ENCODE data around the gene LRCH4. TPM values are rescaled to one million over a fixed set of nuclear protein-coding genes. Genes with fewer than 3 reads are reported as not detected.
A peak's percentile ranks its signal among the peaks of the same experiment; 100 is the strongest.

Gene LRCH4
- total RNA-seq, 4 donors from 2014 or later = 36.2 to 53.2 (median 44.0) TPM

DNA sequence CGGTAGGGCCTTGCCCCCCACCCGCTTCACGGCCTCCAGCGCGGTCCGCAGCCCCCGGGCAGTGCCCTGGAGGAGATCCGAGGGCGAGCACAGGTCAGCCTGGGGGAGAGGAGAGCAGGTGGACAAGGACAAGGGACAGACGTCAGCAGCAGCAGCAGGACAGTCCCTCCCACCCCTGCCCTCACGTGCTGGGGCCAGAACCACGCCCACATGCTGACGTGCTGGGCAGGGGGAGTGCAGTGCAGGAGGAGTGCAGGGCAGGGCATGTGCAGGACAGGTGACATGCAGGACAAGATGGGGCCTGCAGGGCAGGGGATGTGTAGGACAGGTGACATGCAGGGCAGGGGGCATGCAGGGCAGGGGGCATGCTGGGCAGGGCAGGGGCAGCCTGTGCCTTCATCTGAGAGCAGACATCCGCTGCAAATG is 10.7 kb downstream of the LRCH4 start:
- Histone ChIP-seq H3K4me1 (peaks cover 3 to 11% (median 10%) of the 10 kb centered on the region in 4 donors), H3K27me3 (peaks cover 0 to 58% (median under 1%) of the 10 kb centered on the region in 4 donors), H3K9me3 (no peaks in the 10 kb centered on the region), H3K4me3 (no peak overlapping the region), H3K36me3 (peaks cover 51 to 76% (median 68%) of the 10 kb centered on the region in 4 donors), H3K27ac (replicated peaks in 1 of 4) (no peak overlapping the region)
- DNase-seq (ENCODE audit: extremely low spot score) = no peak
- intact Hi-C loops (cut with DNase I) = no loop called here
- TF ChIP-seq POLR2A (IDR thresholded peaks at IDR 0.05; ENCODE audit: low read depth) (no peak), POLR2AphosphoS5 (IDR thresholded peaks at IDR 0.05) (no peak), EP300 (IDR thresholded peaks at IDR 0.05) (no peak)
- TF ChIP-seq, protein P1, sequence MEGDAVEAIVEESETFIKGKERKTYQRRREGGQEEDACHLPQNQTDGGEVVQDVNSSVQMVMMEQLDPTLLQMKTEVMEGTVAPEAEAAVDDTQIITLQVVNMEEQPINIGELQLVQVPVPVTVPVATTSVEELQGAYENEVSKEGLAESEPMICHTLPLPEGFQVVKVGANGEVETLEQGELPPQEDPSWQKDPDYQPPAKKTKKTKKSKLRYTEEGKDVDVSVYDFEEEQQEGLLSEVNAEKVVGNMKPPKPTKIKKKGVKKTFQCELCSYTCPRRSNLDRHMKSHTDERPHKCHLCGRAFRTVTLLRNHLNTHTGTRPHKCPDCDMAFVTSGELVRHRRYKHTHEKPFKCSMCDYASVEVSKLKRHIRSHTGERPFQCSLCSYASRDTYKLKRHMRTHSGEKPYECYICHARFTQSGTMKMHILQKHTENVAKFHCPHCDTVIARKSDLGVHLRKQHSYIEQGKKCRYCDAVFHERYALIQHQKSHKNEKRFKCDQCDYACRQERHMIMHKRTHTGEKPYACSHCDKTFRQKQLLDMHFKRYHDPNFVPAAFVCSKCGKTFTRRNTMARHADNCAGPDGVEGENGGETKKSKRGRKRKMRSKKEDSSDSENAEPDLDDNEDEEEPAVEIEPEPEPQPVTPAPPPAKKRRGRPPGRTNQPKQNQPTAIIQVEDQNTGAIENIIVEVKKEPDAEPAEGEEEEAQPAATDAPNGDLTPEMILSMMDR (IDR thresholded peaks at IDR 0.05) = no peak
- WGBS = 88% methylated on average over 14 of the region's 14 CpGs

DNA sequence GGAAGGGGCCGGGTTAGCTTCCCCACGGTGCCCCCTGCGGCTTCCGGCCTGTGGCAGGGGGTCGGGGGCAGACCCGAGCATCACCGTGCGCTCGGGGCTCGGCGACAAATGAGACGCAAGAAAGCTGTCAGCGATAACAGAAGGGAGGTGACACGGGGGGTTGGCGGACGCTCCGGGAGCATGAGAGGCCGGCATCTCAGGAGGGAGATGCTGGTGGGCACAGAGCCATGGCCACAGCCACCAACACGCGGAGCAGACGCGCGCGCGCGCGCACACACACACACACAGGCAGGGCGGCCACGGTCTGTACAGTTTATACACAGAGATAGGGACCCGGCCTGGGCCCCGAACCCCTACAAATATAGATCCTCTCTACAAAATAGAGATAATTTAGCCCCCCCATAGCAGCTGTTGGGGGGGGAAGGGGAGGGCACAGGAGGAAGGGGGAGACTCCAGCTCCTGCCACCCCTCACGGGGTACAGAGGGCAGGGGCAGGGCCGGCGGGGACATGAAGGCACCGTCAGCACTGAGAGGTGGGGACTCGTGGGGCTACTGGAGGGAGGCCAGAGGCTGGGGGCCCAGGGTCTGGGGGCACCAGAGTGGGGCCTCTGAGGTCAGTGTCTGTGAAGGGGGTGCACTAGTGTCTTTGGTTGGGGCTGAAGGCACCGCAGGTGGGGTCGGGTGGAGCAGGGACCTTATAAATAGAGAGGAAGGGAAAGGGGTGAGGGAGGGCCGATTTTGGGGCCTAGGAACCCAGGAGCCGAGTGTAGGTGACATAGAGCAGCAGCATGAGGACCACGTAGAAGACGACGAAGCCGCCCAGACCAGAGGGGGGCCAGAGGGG is 11.3 kb downstream of the LRCH4 start:
- Histone ChIP-seq H3K4me1 (peaks cover 10 to 17% (median 16%) of the 10 kb centered on the region in 4 donors), H3K36me3 (peaks cover 46 to 70% (median 62%) of the 10 kb centered on the region in 4 donors), H3K4me3 (no peak overlapping the region), H3K9me3 (no peaks in the 10 kb centered on the region), H3K27me3 (peaks cover 0 to 62% (median 1%) of the 10 kb centered on the region in 4 donors), H3K27ac (replicated peaks in 1 of 4) (no peak overlapping the region)
- 86% methylated on average over 44 of the region's 44 CpGs for WGBS
- no peak for TF ChIP-seq POLR2A (IDR thresholded peaks at IDR 0.05; ENCODE audit: low read depth)
- no peak for TF ChIP-seq POLR2AphosphoS5 (IDR thresholded peaks at IDR 0.05)
- no peak for TF ChIP-seq EP300 (IDR thresholded peaks at IDR 0.05)
- TF ChIP-seq, protein P1 (IDR thresholded peaks at IDR 0.05) = no peak
- intact Hi-C loops (cut with DNase I) = no loop called here
- no peak for DNase-seq (ENCODE audit: extremely low spot score)

DNA sequence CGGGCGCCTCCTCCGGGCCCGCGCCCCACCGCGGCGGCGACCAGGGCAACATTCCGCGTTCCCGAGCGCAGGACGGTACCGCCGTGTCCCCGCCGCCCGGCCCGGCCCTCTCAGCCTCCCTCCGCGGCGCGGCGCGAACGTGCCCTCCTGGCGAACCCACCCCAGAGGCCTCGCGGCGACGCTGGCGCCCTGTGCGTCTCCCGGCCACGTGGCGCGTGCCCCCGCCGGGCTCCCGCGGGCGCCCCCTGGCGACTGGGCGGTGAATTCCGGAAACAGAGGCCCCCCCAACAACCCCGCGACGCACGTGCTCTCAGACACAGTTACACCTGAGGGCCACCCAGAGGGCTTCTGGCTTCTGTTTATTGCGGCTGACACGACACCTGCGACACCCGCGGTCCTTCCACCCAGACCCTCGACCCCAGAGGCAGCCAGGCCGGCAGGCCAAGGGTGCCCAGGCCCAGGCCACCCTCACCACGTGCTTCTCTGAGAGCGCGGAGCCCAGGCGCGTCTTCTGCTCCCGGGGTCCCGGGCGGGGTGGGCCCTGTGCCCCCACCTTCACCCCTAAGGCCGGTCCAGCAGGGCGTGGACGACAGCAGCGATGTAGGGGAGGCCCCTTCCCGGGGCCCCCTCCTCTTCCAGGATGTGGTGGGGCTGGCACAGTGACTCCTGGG is 12.1 kb downstream of the LRCH4 start, which contains the start of gene SAP25:
Gene SAP25 (minus strand): TSS at position 210 of the 671 bp plus-strand sequence. CDS start 158 bp downstream, at position 52.
- Histone ChIP-seq H3K4me3 (no peak within 1 kb of the TSS), H3K27me3 (peaks cover 0 to 62% (median 1%) of the 10 kb centered on the region in 4 donors), H3K27ac (replicated peaks in 1 of 4) (no peak within 1 kb of the TSS), H3K4me1 (peaks cover 13 to 24% (median 21%) of the 10 kb centered on the region in 4 donors), H3K9me3 (no peaks in the 10 kb centered on the region), H3K36me3 (peaks cover 42 to 62% (median 54%) of the 10 kb centered on the region in 4 donors)
- no peak for DNase-seq (ENCODE audit: extremely low spot score)
- intact Hi-C loops (cut with DNase I) = no loop called here
- no peak for TF ChIP-seq POLR2AphosphoS5 (IDR thresholded peaks at IDR 0.05)
- TF ChIP-seq, protein P1 (IDR thresholded peaks at IDR 0.05) = peak in 1 of 3 experiments; percentile 19
- WGBS = 97% methylated on average over 7 of the region's 70 CpGs

DNA sequence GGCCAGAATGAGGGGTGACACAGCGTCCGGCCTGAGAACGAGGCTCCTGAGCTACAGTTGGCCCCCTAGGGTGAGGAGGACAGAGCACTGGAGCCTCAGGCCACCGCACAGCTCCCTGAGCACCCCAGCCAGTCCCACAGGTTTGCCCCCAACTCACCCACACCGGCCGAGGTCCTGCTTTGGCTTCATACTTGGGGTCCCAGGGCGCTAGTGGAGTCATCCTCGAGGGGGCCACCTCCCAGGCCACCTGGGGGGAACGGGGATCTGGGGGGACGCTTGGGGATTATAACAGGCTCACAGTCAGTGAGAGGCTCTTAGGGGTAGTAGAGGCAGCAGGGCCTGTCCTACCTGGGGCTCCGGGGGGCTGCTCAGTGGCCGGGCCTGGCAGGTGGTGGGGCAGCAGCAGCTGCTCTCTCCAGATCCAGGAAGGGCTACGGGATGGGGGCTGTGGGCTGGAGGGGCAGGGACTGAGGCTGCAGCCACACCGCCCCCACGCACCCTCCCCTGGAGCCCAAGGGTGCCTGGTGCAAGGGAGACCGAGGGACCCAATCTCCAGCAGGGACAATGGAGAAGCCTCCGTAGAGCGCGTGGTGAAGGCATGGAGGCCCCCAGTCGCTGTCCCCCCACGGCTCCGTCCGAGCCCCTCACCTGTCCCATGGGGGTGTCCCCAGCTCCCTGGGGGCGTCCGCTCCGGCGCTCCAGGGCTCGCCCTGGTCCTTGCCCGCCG is 12.8 kb downstream of the LRCH4 start:
- intact Hi-C loops (cut with DNase I) = no loop called here
- no peak for DNase-seq (ENCODE audit: extremely low spot score)
- Histone ChIP-seq H3K9me3 (no peaks in the 10 kb centered on the region), H3K4me1 (peaks cover 13 to 29% (median 21%) of the 10 kb centered on the region in 4 donors), H3K27me3 (peaks cover 0 to 62% (median 1%) of the 10 kb centered on the region in 4 donors), H3K27ac (replicated peaks in 1 of 4) (no peak overlapping the region), H3K4me3 (no peak overlapping the region), H3K36me3 (peaks cover 34 to 55% (median 47%) of the 10 kb centered on the region in 4 donors)
- TF ChIP-seq POLR2AphosphoS5 (IDR thresholded peaks at IDR 0.05) (no peak), POLR2A (IDR thresholded peaks at IDR 0.05; ENCODE audit: low read depth) (no peak), EP300 (IDR thresholded peaks at IDR 0.05) (no peak)
- TF ChIP-seq, protein P1 (IDR thresholded peaks at IDR 0.05) = no peak
- whole genome bisulfite sequencing = 91% methylated on average over 11 of the region's 30 CpGs

All from esophagus muscularis mucosa (tissue), 4 donors.